ENCODE measurements around the gene CRYBB3. TPM values are rescaled to one million over a fixed set of nuclear protein-coding genes. Genes with fewer than 3 reads are reported as not detected.
"Not testable (repeated sequence)": the region's sequence is repeated elsewhere in the genome, so short reads cannot be mapped to it uniquely, and the experiment has no call there.

Gene CRYBB3
- polyA plus RNA-seq, 1 donor from 2014 or later = not detected

DNA sequence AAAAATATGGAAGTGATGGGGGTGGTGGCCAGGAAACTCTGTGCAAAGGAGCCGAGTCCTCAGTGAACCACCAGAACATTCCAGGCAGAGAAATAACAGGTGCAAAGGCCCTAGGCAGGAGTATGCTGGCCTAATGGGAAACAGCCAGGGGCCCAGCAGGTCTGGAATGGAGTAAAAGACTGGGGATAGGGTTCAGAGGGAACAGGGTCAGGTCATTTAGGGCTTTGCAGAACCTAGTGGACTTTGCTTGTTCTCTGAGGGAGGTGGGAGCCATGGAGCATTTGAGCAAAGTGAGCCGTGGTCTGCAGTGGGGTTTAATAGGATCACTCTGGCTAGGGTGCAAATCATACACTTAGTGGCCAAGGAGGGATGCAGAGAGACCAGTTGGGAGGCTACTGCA lies 8.7 kb downstream of the CRYBB3 start:
- H3K27me3 Mint-ChIP-seq = peaks cover 3% of the 10 kb centered on the region
- peak overlapping the region in 1 of 4 donors; percentile 45 for H3K4me3 Mint-ChIP-seq
- H3K27ac Mint-ChIP-seq = no peak overlapping the region
- H3K4me1 Mint-ChIP-seq = no peaks in the 10 kb centered on the region
- no peaks in the 10 kb centered on the region for H3K36me3 Mint-ChIP-seq
- H3K9me3 Mint-ChIP-seq = peaks cover 0 to 1% (median 0%) of the 10 kb centered on the region in 3 donors

DNA sequence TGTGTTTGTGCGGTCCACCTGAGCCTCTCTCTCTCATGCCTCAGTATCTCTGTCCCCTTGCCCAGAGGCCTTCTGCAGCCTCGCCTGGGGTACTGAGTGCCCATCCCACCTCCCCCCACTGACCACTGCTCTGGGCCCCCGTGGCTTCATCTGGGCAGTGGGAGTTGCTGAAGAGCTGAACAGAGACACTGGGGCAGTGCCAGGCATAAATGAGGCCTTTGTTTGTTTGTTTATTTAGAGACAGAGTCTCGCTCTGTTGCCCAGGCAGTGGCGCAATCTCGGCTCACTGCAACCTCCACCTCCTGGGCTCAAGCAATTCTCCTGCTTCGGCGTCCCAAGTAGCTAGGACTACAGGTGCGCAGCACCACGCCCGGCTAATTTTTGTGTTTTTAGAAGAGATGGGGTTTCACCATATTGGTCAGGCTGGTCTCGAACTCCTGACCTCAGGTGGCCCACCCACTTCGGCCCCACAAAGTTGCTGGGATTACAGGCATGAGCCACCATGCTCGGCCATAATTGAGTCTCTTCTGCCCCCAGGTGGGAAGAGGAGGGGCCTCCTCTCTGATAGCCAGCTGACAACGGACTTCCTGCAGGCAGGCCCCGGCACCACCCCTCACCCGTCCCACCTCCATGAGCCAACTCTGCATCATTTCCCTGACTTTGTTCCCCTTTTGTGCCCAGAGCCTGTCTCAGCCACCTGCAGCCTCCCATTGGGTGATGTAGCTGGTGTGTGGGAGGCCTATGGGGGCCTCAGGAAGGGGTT lies 9.3 kb downstream of the CRYBB3 start:
- H3K4me1 Mint-ChIP-seq = no peaks in the 10 kb centered on the region
- no peaks in the 10 kb centered on the region for H3K36me3 Mint-ChIP-seq
- peaks cover 0 to 6% (median 2%) of the 10 kb centered on the region in 3 donors for H3K9me3 Mint-ChIP-seq
- H3K27me3 Mint-ChIP-seq = peaks cover 4% of the 10 kb centered on the region
- H3K4me3 Mint-ChIP-seq = no peak overlapping the region
- H3K27ac Mint-ChIP-seq = no peak overlapping the region

DNA sequence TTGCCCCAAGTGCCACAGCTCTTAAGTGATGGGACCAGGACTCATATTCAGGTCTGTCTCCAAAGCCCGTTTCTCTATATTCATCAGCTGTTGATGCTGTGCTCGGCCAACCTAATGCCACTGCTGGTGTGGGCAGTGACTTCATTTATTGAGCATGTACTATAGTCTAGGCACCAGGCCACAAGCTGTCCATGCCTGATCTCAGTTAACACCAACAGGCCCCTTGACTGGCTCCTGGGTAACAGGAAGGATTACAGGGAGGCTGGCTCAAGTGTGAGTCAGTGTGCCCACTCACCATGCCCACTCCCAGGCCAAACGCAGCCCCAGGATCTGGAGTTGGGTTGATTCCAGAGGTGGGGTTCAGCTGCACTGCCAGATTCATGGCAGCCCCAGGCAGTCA lies 11.1 kb downstream of the CRYBB3 start:
- Mint-ChIP-seq H3K4me1 (no peaks in the 10 kb centered on the region), H3K36me3 (no peaks in the 10 kb centered on the region), H3K27me3 (peaks cover 4% of the 10 kb centered on the region), H3K9me3 (peaks cover 2 to 6% (median 2%) of the 10 kb centered on the region in 3 donors), H3K4me3 (no peak overlapping the region), H3K27ac (no peak overlapping the region)

DNA sequence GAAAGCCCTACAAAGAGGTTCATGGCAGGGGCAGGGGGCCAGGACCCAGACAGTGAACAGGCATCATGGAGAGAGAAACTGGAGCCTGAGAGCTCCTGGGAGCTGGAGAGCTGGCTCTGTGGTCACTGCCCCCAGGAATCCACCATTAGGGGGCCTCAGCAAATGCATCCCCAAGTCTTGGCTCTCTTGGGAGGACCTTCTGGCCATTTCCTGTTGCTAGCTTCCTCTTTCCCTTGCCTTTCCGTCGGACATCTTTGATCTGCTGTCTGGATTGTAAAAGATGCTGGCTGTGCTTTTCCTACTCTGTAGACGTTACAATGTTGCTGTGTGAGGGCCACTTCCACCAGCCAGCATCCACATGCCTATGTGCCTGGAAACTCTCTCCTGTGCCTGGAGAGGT lies 12.7 kb downstream of the CRYBB3 start:
- Mint-ChIP-seq H3K27me3 (peaks cover 8% of the 10 kb centered on the region), H3K4me1 (no peaks in the 10 kb centered on the region), H3K27ac (no peak overlapping the region), H3K9me3 (peaks cover 2 to 6% (median 2%) of the 10 kb centered on the region in 3 donors), H3K36me3 (no peaks in the 10 kb centered on the region), H3K4me3 (no peak overlapping the region)

DNA sequence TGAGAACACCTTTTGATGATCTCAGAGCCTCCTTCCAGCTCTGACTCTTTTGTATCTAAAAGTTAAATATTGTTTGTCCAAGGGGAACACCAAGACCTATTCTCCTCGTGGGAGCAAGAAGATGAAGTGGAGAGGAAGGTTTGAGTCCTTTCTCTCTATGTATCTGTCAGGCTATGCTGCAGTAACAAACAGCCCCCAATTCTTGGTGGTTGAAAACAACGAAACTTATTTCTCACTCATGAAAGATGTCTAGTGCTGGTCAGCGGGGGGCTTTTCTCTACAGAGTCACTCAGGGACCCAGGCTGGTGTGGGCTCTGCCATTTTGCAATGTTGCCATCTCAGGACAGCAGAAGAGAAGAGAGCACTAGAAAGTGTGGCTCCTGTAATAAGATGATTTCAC lies 13.6 kb downstream of the CRYBB3 start:
- no peaks in the 10 kb centered on the region for H3K4me1 Mint-ChIP-seq

DNA sequence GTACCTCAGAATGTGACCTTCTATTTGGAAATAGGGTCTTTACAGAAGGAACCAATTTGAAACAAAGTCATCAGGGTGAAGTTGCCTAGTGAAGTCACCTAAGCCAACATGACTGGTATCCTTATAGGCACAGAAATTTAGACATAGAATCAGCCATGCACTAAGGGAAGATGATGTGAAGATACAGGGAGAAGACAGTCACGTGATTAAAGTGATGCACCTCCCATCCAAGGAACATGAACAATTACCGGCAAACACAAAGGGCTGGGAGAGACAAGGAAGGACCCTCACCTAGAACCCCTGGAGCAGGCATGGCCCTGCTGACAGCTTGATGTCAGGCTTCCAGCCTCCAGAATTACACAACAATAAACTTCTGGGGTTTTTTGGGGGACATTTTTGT lies 16.6 kb downstream of the CRYBB3 start:
- Mint-ChIP-seq H3K36me3 (no peaks in the 10 kb centered on the region), H3K4me1 (no peaks in the 10 kb centered on the region), H3K4me3 (no peak overlapping the region), H3K27me3 (peaks cover 11% of the 10 kb centered on the region), H3K27ac (no peak overlapping the region), H3K9me3 (peaks cover 2 to 6% (median 2%) of the 10 kb centered on the region in 3 donors)

More for the DNA sequence above, 13.6 kb downstream of the CRYBB3 start:
- no peak overlapping the region for H3K4me3 Mint-ChIP-seq
- no peaks in the 10 kb centered on the region for H3K36me3 Mint-ChIP-seq
- H3K27me3 Mint-ChIP-seq = peaks cover 8% of the 10 kb centered on the region
- peaks cover 2 to 6% (median 2%) of the 10 kb centered on the region in 3 donors for H3K9me3 Mint-ChIP-seq
- H3K27ac Mint-ChIP-seq = no peak overlapping the region

DNA sequence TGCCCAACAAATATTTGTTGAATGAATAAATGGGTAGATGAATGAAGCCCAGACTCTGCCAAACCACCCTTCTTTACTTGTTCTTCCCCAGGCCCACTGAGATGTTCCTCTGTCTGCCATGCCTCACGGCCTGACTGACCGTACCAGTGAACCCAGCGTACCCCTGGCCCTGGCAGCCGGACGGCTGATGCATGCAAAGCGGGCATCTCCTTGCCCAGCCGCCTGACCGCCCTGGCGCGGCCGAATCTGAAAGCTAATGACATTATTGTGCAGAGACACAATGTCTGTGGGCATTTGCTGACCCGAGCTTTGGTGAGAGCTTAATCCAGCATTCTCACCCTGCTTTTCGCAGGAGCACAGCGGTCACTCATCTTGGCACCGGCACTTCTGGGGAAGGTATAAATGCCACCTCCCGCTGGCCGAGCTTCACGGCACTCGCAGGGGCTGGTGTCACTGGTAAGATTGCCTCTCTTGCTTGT lies 19.6 kb downstream of the CRYBB3 start, which contains the start of gene CRYBB2:
TSS of gene CRYBB2 (plus strand) at position 429 of the 479 bp plus-strand sequence. CDS start 1,791 bp downstream, outside the sequence.
- Mint-ChIP-seq H3K9me3 (peaks cover 0 to 2% (median 0%) of the 10 kb centered on the region in 3 donors), H3K27me3 (peaks cover 11% of the 10 kb centered on the region), H3K4me3 (no peak within 1 kb of the TSS), H3K27ac (no peak within 1 kb of the TSS), H3K36me3 (no peaks in the 10 kb centered on the region), H3K4me1 (no peaks in the 10 kb centered on the region)

DNA sequence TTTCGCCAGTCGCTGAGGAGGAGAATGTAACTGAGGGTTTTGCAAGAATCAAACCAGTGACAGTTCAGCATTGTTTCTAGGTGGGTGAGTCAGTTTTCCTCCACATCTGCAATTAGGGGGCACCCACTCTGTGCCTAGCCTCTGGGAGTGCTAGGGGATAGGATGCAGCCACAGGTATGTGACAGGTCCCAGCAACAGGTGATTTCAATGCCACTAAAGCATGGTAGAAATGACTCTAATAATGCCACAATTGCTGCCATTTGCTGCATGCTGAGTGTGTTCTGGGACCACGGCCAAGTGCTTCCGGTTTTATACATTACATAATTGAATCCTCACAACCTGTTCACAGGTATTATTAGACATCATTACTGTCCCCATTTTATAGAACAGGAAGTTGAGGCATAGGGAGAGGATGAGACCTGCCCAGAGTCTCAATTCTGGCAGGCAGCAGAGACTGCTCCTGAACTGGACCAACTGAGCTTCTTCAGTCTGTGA lies 20.3 kb downstream of the CRYBB3 start:
- Mint-ChIP-seq H3K4me3 (no peak overlapping the region), H3K27me3 (peaks cover 11% of the 10 kb centered on the region), H3K27ac (no peak overlapping the region), H3K4me1 (no peaks in the 10 kb centered on the region), H3K36me3 (no peaks in the 10 kb centered on the region), H3K9me3 (peaks cover 0 to 2% (median 0%) of the 10 kb centered on the region in 3 donors)

DNA sequence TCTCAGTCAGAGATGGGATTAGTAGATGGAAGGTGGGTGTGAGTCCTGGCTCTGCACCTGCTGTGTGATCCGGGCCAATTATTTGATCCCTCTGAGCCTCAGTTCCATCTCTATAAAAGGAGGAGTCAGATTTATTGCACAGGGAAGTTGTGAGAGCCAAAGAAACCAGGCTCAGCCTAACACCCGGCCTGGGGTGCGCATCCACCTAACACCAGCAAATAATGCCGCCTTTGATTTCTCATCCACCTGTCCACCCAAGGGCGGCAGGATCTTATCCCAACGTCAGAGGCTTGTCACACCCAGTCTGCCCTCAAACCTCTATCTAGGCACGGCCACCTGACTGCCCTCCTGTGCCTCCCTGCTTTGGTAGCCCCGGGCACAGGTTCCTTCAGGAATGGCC lies 22.1 kb downstream of the CRYBB3 start:
- no peaks in the 10 kb centered on the region for H3K9me3 Mint-ChIP-seq
- H3K4me3 Mint-ChIP-seq = no peak overlapping the region

DNA sequence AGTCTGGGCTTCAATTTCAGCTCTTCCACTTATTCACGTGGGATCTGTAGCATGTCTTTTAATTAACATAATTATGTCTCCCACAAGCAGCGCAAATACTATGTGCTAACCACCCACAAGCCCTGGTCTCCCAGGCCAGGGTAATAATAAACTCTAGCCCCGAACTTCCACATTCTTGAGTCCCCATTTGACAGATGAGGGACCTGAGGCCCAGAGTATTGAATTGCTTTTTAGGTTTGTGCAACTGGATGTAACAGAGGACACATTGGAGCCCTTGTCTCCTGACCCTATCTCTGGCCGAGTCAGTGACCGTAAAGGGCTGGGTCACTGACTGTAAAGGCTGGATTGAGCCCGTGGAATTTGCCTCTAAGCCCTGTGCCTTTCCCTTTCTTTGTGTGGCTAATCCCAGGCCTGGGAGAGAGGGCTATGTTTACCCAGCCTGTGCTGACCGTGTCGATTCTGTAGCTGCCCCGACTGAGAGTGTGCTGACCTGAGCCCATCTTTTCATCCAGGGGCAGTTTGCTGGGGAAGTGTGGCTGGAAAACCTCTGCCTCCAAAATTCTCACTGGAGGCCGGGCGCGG lies 23.7 kb downstream of the CRYBB3 start:
- no peak overlapping the region for H3K4me3 Mint-ChIP-seq

More for the DNA sequence above, 22.1 kb downstream of the CRYBB3 start:
- Mint-ChIP-seq H3K36me3 (no peaks in the 10 kb centered on the region), H3K4me1 (no peaks in the 10 kb centered on the region), H3K27ac (no peak overlapping the region), H3K27me3 (peaks cover 9% of the 10 kb centered on the region)

DNA sequence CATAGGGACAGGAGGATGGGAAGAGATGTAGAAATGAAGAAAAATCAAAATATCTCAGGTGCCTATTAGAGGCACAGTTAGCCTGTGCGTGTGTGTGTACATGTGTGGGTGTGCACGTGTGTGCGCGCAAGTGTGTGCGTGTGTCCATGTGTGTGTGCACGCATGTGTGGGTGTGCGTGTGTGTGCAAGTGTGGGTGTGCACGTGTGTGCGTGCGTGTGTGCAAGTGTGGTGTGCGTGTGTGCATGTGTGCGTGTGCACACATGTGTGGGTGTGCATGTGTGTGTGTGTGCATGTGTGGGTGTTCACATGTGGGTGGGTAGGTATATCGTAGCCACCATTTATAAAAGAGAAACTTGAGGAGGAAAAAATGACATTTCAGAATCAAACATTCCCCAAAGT lies 29.2 kb downstream of the CRYBB3 start:
- no peak overlapping the region for H3K27ac Mint-ChIP-seq
- no peaks in the 10 kb centered on the region for H3K36me3 Mint-ChIP-seq
- H3K4me1 Mint-ChIP-seq = no peaks in the 10 kb centered on the region
- H3K27me3 Mint-ChIP-seq = peaks cover 14% of the 10 kb centered on the region
- no peak overlapping the region for H3K4me3 Mint-ChIP-seq
- H3K9me3 Mint-ChIP-seq = peaks cover 0 to 3% (median 0%) of the 10 kb centered on the region in 3 donors

More for the DNA sequence above, 23.7 kb downstream of the CRYBB3 start:
- Mint-ChIP-seq H3K9me3 (no peaks in the 10 kb centered on the region), H3K27me3 (peaks cover 7% of the 10 kb centered on the region), H3K27ac (no peak overlapping the region), H3K36me3 (no peaks in the 10 kb centered on the region), H3K4me1 (no peaks in the 10 kb centered on the region)

DNA sequence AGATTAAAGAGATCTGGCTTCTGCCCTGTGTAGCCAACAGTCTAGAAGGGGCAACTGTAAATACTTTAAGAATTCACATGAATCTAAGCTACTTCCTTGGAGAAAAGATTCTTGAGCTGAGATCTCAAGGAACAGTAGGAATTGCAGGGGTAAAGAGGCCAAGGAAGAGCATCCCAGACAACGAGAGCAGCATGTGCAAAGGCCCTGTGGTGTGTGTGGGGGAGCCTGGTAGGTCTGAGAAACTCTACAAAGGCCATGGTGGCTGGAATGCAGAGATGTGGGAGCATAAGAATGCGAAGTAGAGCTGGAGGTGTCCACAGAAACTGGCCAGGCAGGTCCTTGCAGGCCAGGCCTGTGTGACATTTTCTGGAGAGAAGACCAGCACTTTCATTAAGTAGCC lies 31.1 kb downstream of the CRYBB3 start:
- not testable (repeated sequence) for H3K27ac Mint-ChIP-seq, H3K36me3 Mint-ChIP-seq, H3K4me3 Mint-ChIP-seq, H3K9me3 Mint-ChIP-seq, H3K4me1 Mint-ChIP-seq
- H3K27me3 Mint-ChIP-seq = peaks cover 25% of the 10 kb centered on the region

DNA sequence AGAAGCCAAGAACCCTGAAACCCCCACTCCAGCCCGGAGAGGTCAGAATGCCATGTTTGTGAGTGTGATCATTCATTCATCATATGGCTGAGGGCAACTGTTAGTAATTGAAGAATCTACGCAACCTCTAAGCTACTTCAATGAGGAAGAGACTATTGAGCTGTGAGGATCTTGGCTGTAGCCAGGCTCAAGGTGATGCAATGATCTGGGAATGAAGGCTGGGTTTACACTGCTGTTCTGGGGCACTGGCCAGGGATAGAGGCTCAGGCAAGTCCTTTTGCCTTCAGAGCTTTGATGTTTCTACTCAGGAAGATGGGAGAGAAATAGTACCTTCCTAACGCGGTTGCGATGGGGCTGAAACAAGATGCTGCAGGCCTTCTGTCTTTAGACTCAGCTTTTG lies 32.6 kb downstream of the CRYBB3 start:
- Mint-ChIP-seq H3K9me3 (peaks cover 0 to 4% (median 0%) of the 10 kb centered on the region in 3 donors), H3K4me3 (no peak overlapping the region), H3K4me1 (peaks cover 0 to 6% (median under 1%) of the 10 kb centered on the region in 3 donors), H3K27me3 (peaks cover 29% of the 10 kb centered on the region), H3K36me3 (no peaks in the 10 kb centered on the region), H3K27ac (no peak overlapping the region)

DNA sequence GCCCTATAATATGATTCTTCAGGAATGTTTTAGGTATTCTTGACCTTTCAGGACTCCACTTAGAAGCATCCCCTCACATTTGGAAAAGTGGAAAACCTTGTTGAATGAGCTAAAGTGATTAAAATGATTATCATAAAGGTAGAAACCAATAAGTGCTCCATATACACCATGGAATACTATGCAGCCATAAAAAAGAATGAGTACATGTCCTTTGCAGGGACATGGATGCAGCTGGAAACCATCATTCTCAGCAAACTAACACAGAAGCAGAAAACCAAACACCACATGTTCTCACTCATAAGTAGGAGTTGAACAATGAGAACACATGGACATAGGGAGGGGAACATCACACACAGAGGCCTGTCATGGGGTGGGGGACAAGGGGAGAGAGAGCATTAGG lies 34.0 kb downstream of the CRYBB3 start:
- H3K27ac Mint-ChIP-seq, H3K4me1 Mint-ChIP-seq, H3K36me3 Mint-ChIP-seq, H3K4me3 Mint-ChIP-seq, H3K9me3 Mint-ChIP-seq: not testable (repeated sequence)
- H3K27me3 Mint-ChIP-seq = peaks cover 34% of the 10 kb centered on the region

DNA sequence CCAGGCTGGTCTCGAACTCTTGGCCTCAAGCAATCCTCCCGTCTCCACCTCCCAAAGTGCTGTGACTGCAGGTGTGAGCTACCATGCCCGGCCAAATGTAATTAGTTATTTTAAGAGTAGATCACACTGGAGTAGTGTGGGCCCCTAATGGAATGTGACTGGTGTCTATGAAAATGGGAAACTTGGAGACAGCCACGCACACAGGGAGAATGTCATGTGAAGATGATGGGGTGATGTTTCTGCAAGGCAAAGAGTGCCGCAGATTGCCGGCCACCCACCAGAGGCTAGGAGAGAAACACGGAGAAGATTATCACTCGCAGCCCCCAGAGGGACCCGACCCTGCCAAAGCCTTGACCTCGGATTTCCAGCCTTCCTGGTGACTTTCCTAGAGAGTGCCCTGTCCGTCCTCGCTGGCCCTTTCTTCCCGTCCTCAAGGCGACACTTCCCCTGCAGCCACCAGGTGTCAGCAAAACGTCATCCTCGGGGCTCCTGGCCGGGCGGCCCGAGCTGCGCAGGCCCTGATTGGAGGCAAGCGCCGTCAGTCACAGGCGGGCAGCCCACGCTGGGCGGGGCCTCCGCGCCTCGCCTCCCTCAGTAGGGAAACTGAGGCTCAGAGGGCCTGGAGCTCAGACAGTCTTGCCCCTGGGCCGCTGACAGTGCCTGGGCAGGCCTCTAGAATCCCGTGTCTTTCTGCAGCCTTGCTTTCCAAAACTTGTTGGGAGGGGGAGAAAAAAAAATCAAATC lies 36.1 kb downstream of the CRYBB3 start:
- Mint-ChIP-seq H3K9me3 (peaks cover 0 to 4% (median 0%) of the 10 kb centered on the region in 3 donors), H3K4me1 (peaks cover 3 to 7% (median 3%) of the 10 kb centered on the region in 3 donors), H3K4me3 (peak overlapping the region in 3 of 4 donors; percentile 59 to 79 (median 66)), H3K36me3 (peaks cover 1% of the 10 kb centered on the region), H3K27ac (no peak overlapping the region), H3K27me3 (peaks cover 34% of the 10 kb centered on the region)
